Loucy (cell line): Measurements from ENCODE around the gene CHIT1.

Experiments
- H2AFZ ChIP-seq: fragments of 200-600 bp; sonication (generic); 2 replicates; pipeline ENCODE4 v1.6.0; 2016; ENCODE audit warnings: antibody characterized with exemption, mild to moderate bottlenecking, low read length, moderate library complexity
- H3F3A ChIP-seq: fragments of 200-600 bp; 2 replicates; pipeline ENCODE4 v1.6.0; 2016; ENCODE audit warnings: antibody characterized with exemption, low read depth, mild to moderate bottlenecking
- H3K27me3 ChIP-seq: fragments of 200-600 bp; sonication (generic); 2 replicates; pipeline ENCODE4 v1.6.1; 2014; ENCODE audit warnings: low read length, mild to moderate bottlenecking; ENCODE audit not compliant: insufficient read depth, poor library complexity, severe bottlenecking
- H3K36me3 ChIP-seq: fragments of 200-600 bp; sonication (generic); 2 replicates; pipeline ENCODE4 v1.6.1; 2016; ENCODE audit warnings: low read length; ENCODE audit not compliant: insufficient read depth
- H3K4me1 ChIP-seq: fragments of 200-600 bp; sonication (generic); 2 replicates; pipeline ENCODE4 v1.5.1; 2014; ENCODE audit warnings: low read length, mild to moderate bottlenecking; ENCODE audit not compliant: insufficient read depth, poor library complexity, severe bottlenecking
- H3K4me2 ChIP-seq: fragments of 200-600 bp; sonication (generic); 2 replicates; pipeline ENCODE4 v1.6.0; 2014; ENCODE audit warnings: antibody characterized with exemption, low read length, low read depth, mild to moderate bottlenecking; ENCODE audit not compliant: poor library complexity, severe bottlenecking
- H3K4me3 ChIP-seq: fragments of 200-600 bp; sonication (generic); 2 replicates; pipeline ENCODE4 v1.5.1; 2014; ENCODE audit warnings: low read length, mild to moderate bottlenecking, mixed read lengths; ENCODE audit not compliant: poor library complexity, severe bottlenecking
- H3K79me2 ChIP-seq: fragments of 200-600 bp; sonication (generic); 2 replicates; pipeline ENCODE4 v1.6.1; 2014; ENCODE audit warnings: low read length; ENCODE audit not compliant: insufficient read depth
- H3K9ac ChIP-seq: fragments of 200-600 bp; sonication (generic); 2 replicates; pipeline ENCODE4 v1.6.0; 2014; ENCODE audit warnings: mild to moderate bottlenecking, low read depth, low read length, moderate library complexity; ENCODE audit not compliant: poor library complexity, severe bottlenecking
- H3K9me2 ChIP-seq: fragments of 200-600 bp; sonication (generic); replicated peaks from 2 replicates; pipeline ENCODE4 v1.6.1; 2016; ENCODE audit warnings: low read depth, low read length, mixed read lengths
- H3K9me3 ChIP-seq: fragments of 200-600 bp; sonication (generic); 2 replicates; pipeline ENCODE4 v1.6.1; 2014; ENCODE audit warnings: mild to moderate bottlenecking, antibody characterized with exemption, low read length, low read depth; ENCODE audit not compliant: insufficient read depth
- H4K20me1 ChIP-seq: fragments of 200-600 bp; sonication (generic); 2 replicates; pipeline ENCODE4 v1.6.0; 2014; ENCODE audit warnings: antibody characterized with exemption, low read length, mild to moderate bottlenecking; ENCODE audit not compliant: insufficient read depth, poor library complexity, severe bottlenecking
- CTCF ChIP-seq: fragments of 200-600 bp; sonication (generic); conservative IDR thresholded peaks from 2 replicates; pipeline ENCODE4 v1.5.1; 2014; ENCODE audit warnings: mild to moderate bottlenecking, antibody characterized with exemption, low read length
- EZH2phosphoT487 ChIP-seq: fragments of 200-600 bp; IDR thresholded peaks from 2 replicates; pipeline ENCODE4 v1.6.1; 2018; ENCODE audit warnings: antibody characterized with exemption, mild to moderate bottlenecking, moderate library complexity, borderline replicate concordance

CHIT1 gene

GRCh38 chr1:203187689-203188264 lies 41.7 kb downstream of the CHIT1 start:
- Histone ChIP-seq H4K20me1 (no peaks in the 10 kb centered on the region), H3F3A (no peaks in the 10 kb centered on the region), H3K4me1 (no peaks in the 10 kb centered on the region), H2AFZ (no peak overlapping the region), H3K9me2 (no peaks in the 10 kb centered on the region), H3K9ac (no peak overlapping the region), H3K4me3 (no peak overlapping the region), H3K27me3 (no peaks in the 10 kb centered on the region), H3K79me2 (no peaks in the 10 kb centered on the region), H3K4me2 (no peak overlapping the region), H3K9me3 (no peaks in the 10 kb centered on the region), H3K36me3 (no peaks in the 10 kb centered on the region)
- TF ChIP-seq EZH2phosphoT487 (no peak), CTCF (no peak)

GRCh38 chr1:203187304-203187685 lies 42.2 kb downstream of the CHIT1 start:
- Histone ChIP-seq H3K9me2 (no peaks in the 10 kb centered on the region), H3F3A (no peaks in the 10 kb centered on the region), H3K9ac (no peak overlapping the region), H3K4me3 (no peak overlapping the region), H3K9me3 (no peaks in the 10 kb centered on the region), H3K4me1 (no peaks in the 10 kb centered on the region), H3K36me3 (no peaks in the 10 kb centered on the region), H4K20me1 (no peaks in the 10 kb centered on the region), H2AFZ (no peak overlapping the region), H3K27me3 (no peaks in the 10 kb centered on the region), H3K4me2 (no peak overlapping the region), H3K79me2 (no peaks in the 10 kb centered on the region)
- TF ChIP-seq CTCF: no peak
- TF ChIP-seq EZH2phosphoT487: no peak

GRCh38 chr1:203186446-203187303 lies 42.8 kb downstream of the CHIT1 start, which contains the start of gene CHI3L1:
CHI3L1 (minus strand) TSS chr1:203186704; CDS start chr1:203186623, 81 bp downstream.
- TF ChIP-seq CTCF: no peak
- TF ChIP-seq EZH2phosphoT487: no peak
- Histone ChIP-seq H3K9me3 (no peaks in the 10 kb centered on the region), H3K9me2 (no peaks in the 10 kb centered on the region), H3K4me2 (no peak within 1 kb of the TSS), H4K20me1 (no peaks in the 10 kb centered on the region), H3K36me3 (no peaks in the 10 kb centered on the region), H3F3A (no peaks in the 10 kb centered on the region), H3K9ac (no peak within 1 kb of the TSS), H3K4me3 (no peak within 1 kb of the TSS), H3K27me3 (no peaks in the 10 kb centered on the region), H3K4me1 (no peaks in the 10 kb centered on the region), H2AFZ (no peak within 1 kb of the TSS), H3K79me2 (no peaks in the 10 kb centered on the region)
